NCI-H2171 (cell line): ENCODE data around the gene BCL2.
"Not testable (repeated sequence)": the region's sequence is repeated elsewhere in the genome, so short reads cannot be mapped to it uniquely, and the experiment has no call there.

Source experiments
- DNase-seq: peaks from one replicate; lab custom pipeline; 2025; lab: John Stamatoyannopoulos, UW

The BCL2 gene

GRCh38 chr18:63319383-63320122 is at the start of gene BCL2:
Gene BCL2 (minus strand): TSS chr18:63319769.
- DNase-seq, result peak; percentile 25

- no peak for DNase-seq
Measured at GRCh38 chr18:63368611-63369010, 49.0 kb upstream of the BCL2 start.

GRCh38 chr18:63367053-63367953 is 47.7 kb upstream of the BCL2 start, which contains the start of gene KDSR:
Gene KDSR (minus strand): TSS chr18:63367206. CDS start chr18:63367118, 88 bp downstream.
- DNase-seq, result peak; percentile 96

GRCh38 chr18:63366213-63367052 is 46.9 kb upstream of the BCL2 start:
- peak; percentile 27 for DNase-seq

DNA sequence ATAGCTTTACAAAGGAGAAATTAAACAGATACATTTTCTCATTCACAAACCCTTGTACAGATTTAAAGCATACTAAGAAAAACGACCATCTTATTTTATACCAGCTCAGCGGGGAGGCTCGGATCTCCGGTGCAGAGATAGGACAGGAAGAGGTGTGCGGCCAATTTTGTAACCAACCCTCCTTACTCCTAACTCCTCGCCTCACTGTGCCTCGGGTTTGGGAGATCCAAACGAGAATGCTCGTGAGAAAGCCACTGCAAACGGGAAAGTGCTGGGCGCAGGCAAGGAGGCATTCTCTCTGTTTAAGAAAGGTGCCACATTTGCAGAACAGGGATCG is 46.3 kb upstream of the BCL2 start:
- DNase-seq, result no peak

DNA sequence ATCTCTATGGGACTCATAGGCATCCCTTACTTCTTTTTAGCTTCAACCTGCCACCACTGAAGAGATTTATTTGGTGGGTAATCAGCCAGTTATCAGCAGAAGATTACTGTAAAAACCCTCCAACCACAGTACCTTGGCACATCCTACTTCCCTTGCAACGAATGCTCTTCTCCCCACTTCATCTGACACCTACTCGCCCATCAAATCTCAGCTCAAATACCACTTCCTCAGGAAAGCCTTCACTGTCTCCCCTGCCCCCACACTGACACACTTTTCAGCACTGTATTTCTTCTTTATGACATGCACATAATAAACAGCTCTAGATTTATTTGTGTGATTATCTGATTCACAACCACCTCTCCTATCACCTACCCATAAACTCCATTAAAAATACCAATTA is 44.4 kb upstream of the BCL2 start:
- DNase-seq, result no peak

DNA sequence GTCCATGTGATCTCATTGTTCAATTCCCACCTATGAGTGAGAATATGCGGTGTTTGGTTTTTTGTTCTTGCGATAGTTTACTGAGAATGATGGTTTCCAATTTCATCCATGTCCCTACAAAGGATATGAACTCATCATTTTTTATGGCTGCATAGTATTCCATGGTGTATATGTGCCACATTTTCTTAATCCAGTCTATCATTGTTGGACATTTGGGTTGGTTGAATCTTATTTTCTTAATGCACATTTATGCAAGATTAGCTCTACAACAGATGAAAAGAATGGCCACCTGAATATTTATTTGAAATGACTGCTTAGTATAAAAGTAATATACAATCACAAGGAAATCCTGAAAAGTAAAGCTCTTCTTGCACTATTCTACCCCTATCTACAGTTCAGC is 43.9 kb upstream of the BCL2 start:
- not testable (repeated sequence) for DNase-seq

DNA sequence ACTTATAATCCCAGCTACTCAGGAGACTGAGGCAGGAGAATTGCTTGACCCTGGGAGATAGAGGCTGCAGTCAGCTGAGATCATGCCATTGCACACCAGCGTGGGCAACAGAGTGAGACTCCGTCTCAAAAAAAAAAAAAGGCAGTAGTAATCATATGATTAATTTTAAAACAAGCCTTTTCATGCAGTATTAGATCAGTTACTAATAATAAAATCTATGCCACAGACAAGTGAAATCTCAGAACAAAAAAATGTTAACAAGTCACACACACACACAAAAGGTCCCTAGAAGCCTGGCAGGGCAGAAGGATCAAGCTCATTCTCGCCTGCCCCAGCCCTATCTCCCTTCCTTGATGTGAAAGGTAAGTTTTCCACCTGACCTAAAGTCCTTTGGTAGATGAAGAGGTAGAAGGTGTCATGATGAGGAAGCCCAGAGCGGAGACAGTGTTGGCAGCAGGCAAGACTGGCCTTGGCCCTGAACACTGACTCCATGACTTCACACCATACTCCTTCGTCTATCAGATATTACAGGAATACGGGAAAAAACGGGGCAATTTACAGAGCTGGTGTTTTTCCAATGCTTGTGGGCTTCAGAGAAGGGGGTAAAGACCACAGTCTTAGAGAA is 36.8 kb upstream of the BCL2 start:
- no peak for DNase-seq

DNA sequence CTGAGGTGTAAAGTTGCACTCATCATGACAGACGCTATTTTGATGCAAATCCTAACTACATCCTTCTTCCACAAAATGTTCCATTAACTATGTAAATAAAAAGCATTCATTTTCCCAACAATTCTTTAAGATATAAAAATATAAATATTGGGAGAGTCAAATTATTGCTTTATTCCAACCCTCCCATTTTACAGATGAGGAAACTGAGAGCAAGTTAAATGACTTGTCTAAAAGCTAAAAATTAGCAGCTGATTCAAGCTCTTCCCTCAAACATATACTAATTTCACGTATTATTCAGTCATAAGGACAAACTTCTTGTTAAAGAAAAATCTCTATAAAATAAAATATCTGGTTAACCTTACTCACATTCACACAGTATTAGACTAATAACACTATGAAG is 30.7 kb upstream of the BCL2 start:
- no peak for DNase-seq

DNA sequence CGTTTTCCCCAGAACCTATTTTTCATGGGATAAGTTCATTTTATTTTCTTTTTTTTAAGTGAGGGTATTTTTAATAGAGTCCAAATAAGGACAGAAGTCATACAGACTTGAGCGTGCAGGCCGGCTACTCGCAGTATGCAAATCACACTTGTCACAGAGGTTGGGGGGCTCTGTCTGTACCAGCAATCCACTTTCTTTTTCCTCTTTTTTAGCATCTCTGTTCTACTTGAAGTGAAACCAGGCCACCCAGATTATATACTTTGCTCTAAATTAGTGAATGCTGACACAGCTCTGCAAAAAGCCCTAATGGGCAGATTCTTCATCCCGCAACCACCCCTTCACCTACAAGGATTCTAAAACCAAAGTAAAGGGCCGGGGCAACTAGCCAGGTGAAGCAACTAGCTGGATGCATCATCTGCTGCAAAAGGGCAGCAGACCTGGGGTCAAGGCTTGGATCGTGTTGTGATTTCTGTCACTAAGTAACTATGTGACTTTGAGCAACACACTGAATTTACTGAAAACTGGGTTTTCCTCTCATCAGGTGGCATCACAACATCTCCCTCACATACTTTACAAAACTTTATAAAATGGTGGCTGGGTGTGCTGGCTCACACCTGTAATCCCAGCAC is 29.1 kb upstream of the BCL2 start:
- no peak for DNase-seq

DNA sequence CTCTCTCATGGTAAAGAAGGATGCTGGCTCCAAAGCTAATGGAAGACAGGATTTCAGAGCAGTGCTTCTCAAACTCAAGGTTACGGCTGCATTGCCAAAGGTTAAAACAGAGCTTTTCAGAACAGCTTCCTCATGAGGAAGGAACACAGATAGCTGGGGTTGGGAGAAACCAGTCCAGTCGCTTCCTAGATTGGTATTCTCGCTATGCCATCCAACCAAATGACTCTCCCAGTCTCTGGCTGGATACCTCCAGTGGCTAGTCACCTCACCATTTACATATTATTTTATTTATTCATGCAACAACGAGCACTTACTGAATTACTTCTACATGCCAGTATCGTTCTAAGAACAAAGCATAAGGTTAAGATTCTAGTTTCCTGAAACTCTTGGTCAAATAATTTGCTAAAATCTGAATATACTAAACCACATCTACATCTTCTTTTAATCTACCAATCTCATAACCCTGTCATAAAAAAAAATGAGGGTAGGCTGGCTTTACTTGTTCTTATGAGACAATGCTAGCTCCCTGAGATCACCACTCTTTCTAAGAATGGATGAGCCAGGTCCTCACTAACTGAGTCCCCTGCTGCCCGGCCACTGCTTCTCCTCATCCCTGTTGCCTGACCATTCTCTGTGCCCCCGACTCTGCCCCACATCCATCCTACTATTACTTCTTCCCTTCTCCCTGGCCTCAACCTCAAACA is 27.1 kb upstream of the BCL2 start:
- no peak for DNase-seq

DNA sequence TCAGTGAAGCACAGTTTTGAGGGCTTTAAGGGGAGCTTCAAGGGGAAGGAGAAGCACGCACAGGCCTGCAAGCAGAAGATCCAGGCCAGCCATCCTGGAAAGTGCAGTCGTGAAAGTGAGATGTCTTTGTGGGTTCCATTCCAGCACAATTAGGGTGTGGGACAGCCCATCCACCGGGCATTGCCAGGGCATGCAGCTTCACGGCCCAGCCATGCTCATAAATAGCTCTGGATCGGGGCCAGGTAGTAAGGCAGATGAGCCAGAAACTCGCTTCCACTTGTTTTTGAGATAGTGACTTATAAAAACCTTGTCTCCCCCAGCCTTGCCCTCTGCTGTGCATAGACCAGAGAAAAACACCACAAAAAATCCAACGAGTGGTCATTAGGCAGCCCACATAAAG is 26.5 kb upstream of the BCL2 start:
- no peak for DNase-seq

DNA sequence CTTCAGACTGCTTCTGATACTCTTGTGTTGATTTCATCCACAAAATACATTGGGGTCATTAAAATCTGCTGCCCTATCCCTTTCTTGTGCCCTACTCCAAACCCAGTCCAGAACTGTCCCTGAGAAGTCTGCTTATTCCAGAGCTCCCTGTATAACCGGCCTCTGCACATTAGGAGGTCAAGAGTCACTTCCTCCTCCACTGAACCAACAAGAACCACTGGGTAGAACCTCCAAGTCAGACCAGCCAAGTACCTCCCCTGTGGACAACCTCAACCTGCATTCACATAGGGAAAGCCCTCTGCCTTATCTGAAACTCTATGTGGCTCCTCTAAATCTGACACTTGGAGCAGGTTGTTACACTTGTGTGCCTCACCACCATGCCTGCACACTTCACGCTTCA is 25.3 kb upstream of the BCL2 start:
- no peak for DNase-seq

GRCh38 chr18:63344263-63344662 is 24.7 kb upstream of the BCL2 start:
- DNase-seq, result no peak

- DNase-seq, result no peak
Measured at GRCh38 chr18:63342206-63342605, 22.6 kb upstream of the BCL2 start.

- DNase-seq, result peak; percentile 42
Measured at GRCh38 chr18:63339920-63340484, 20.4 kb upstream of the BCL2 start.

DNA sequence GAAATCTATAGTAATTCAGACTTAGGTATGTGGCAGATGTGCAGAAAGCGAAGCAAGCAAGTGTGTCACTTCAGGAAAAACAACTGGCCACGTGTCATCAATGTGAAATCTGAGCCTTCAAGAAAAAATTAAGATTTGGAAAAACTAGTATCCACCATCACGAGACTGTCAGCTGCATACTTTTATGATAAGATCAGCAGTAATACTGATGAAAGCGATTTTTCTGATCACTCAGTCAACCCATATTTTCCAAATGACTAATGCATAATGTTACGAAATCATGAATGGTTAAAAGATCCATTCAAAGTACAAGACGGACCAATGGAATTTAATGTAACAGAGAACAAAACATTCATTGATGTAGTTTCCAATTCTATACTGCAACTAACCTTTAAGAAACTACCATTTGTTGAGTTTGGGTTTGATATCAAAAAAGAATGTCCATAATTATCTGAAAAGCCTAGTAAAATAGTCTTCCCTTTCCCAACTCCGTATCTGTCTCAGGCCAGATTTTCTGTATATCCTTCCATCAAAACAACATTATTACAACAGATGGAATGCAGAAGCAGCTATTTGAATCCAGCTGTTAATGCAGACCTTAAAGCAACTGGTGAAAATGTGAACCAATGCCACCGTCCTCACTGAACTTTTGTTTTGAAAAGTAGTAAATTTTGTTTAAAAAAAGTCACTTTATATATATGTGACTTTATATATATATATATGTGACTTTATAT is 17.0 kb upstream of the BCL2 start:
- no peak for DNase-seq

DNA sequence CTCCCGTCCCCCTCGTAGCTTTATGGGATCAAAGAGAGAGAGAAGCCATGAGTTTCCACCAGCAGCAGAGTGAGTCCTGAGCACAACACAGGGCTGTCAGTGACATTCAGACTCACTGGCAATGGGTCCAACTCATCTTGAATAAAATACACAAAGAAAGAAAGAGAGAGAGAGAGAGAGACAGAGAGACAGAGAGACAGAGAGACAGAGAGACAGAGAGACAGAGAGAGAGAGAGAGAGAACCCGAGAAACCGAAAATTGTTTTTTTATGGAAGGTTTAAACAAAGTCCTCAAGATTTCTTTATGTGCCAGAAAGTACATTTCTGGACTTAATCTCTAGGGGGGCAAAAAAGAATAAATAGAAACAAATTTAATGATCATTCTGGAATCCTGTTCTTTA is 11.5 kb upstream of the BCL2 start:
- DNase-seq, result no peak

DNA sequence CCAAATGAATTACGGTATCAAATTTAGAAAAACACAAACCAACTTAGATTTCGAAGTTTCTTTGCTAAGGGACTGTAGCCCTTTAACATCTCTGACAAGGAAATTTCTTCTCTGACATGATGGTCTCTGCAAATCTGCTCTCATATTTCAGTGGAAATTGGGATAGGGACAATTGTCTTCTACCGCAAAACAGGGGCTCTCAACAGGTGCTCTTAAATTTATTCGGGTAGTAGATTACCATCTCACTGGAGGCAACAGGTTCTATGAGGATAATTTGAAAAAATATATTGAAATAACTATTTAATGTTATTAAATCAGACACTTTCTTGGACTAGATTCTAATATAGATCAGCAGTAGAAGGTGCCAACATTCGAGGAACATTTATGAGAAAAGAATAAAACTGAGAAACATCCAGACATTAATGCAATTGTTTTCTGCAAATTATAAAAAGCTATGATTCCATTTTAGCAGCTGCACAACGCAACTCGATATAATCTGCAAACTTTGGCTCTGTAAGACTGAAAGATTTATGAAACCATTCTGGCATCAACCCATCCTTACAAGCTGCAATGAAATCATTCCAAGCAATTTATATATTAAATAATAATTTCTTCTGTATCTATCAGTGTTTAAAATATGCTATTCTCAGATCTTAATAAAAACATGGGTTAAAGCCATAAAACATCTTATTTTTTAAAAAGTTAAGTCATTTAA is 10.0 kb upstream of the BCL2 start:
- DNase-seq, result no peak
